HepG2 (cell line): Measurements from ENCODE around the gene CPPED1. TPM values are rescaled to one million over a fixed set of nuclear protein-coding genes. Genes with fewer than 3 reads are reported as not detected.
A peak's percentile ranks its signal among the peaks of the same experiment; 100 is the strongest.

ENCODE experiments used
- CEBPB ChIP-seq: IDR thresholded peaks from 2 replicates; pipeline ENCODE4 v1.6.1; 2011; ENCODE audit warnings: low read depth, low read length, improper control_type of control experiment, borderline replicate concordance
- E2F5 ChIP-seq: sonication (generic); formaldehyde crosslinking; conservative IDR thresholded peaks from 2 replicates; pipeline ENCODE4 v1.4.0; 2020; ENCODE audit warnings: missing genetic modification reagents
- HMG20B ChIP-seq: conservative IDR thresholded peaks from 2 replicates; pipeline ENCODE4 v1.6.1; 2016; ENCODE audit warnings: missing genetic modification reagents, missing compliant biosample characterization
- HNF4A ChIP-seq: sonication (generic); formaldehyde crosslinking; IDR thresholded peaks from 2 replicates; pipeline ENCODE4 v1.4.0; 2020; ENCODE audit warnings: missing genetic modification reagents
- HOXA9 ChIP-seq: sonication (generic); formaldehyde crosslinking; IDR thresholded peaks from 2 replicates; pipeline ENCODE4 v1.8.1; 2022; ENCODE audit warnings: missing genetic modification reagents, mild to moderate bottlenecking, moderate library complexity, borderline replicate concordance
- IRF9 ChIP-seq: sonication (generic); formaldehyde crosslinking; IDR thresholded peaks from 2 replicates; pipeline ENCODE4 v1.8.0; 2022; ENCODE audit warnings: missing genetic modification reagents, mild to moderate bottlenecking, borderline replicate concordance
- KDM5B ChIP-seq: sonication (generic); formaldehyde crosslinking; IDR thresholded peaks from 2 replicates; pipeline ENCODE4 v1.4.0; 2020; ENCODE audit warnings: missing genetic modification reagents, mild to moderate bottlenecking, borderline replicate concordance
- NR2C2 ChIP-seq: sonication (generic); formaldehyde crosslinking; IDR thresholded peaks from 2 replicates; pipeline ENCODE4 v1.4.0; 2020; ENCODE audit warnings: missing genetic modification reagents, mild to moderate bottlenecking, moderate library complexity, borderline replicate concordance
- PBX2 ChIP-seq: IDR thresholded peaks from 2 replicates; pipeline ENCODE4 v1.6.1; 2016; ENCODE audit warnings: control low read depth
- PRPF4 ChIP-seq: fragments of 200-400 bp; formaldehyde crosslinking; IDR thresholded peaks from 2 replicates; pipeline ENCODE4 v1.6.1; 2016; ENCODE audit warnings: low read length, low read depth; ENCODE audit not compliant: poor library complexity, severe bottlenecking
- RBM39 ChIP-seq: fragments of 200-400 bp; formaldehyde crosslinking; IDR thresholded peaks from one replicate; pipeline ENCODE4 v1.6.1; 2018; ENCODE audit warnings: antibody characterized with exemption, mild to moderate bottlenecking, low read depth, low read length; ENCODE audit not compliant: poor library complexity, severe bottlenecking
- REXO4 ChIP-seq: sonication (generic); formaldehyde crosslinking; IDR thresholded peaks from 2 replicates; pipeline ENCODE4 v1.8.0; 2022; ENCODE audit warnings: missing genetic modification reagents, mild to moderate bottlenecking, borderline replicate concordance
- ZBTB38 ChIP-seq: sonication (generic); formaldehyde crosslinking; IDR thresholded peaks from 2 replicates; pipeline ENCODE4 v1.5.1; 2020; ENCODE audit warnings: mild to moderate bottlenecking, missing genetic modification reagents
- ZC3H13 ChIP-seq: sonication (generic); formaldehyde crosslinking; IDR thresholded peaks from 2 replicates; pipeline ENCODE4 v1.8.1; 2023; ENCODE audit warnings: mild to moderate bottlenecking, missing genetic modification reagents, moderate library complexity
- ZFY ChIP-seq: sonication (generic); formaldehyde crosslinking; IDR thresholded peaks from 2 replicates; pipeline ENCODE4 v1.4.0; 2020; ENCODE audit warnings: missing genetic modification reagents
- ZNF12 ChIP-seq: sonication (generic); formaldehyde crosslinking; IDR thresholded peaks from 2 replicates; pipeline ENCODE4 v1.5.0; 2020; ENCODE audit warnings: missing genetic modification reagents
- ZNF264 ChIP-seq: sonication (generic); formaldehyde crosslinking; IDR thresholded peaks from 2 replicates; pipeline ENCODE4 v1.4.0; 2020; ENCODE audit warnings: missing genetic modification reagents
- ZNF367 ChIP-seq: sonication (generic); formaldehyde crosslinking; IDR thresholded peaks from 2 replicates; pipeline ENCODE4 v1.4.0; 2020; ENCODE audit warnings: missing genetic modification reagents, borderline replicate concordance
- ZNF431 ChIP-seq: sonication (generic); formaldehyde crosslinking; IDR thresholded peaks from 2 replicates; pipeline ENCODE4 v1.9.0; 2022; ENCODE audit warnings: missing genetic modification reagents, low read depth, mild to moderate bottlenecking, borderline replicate concordance
- ZNF737 ChIP-seq: sonication (generic); formaldehyde crosslinking; IDR thresholded peaks from 2 replicates; pipeline ENCODE4 v1.5.0; 2020; ENCODE audit warnings: missing genetic modification reagents, mild to moderate bottlenecking, borderline replicate concordance
- ZNF773 ChIP-seq: sonication (generic); formaldehyde crosslinking; IDR thresholded peaks from 2 replicates; pipeline ENCODE4 v1.4.0; 2020; ENCODE audit warnings: missing genetic modification reagents, borderline replicate concordance
- ZNF775 ChIP-seq: sonication (generic); formaldehyde crosslinking; IDR thresholded peaks from 2 replicates; pipeline ENCODE4 v1.4.0; 2020; ENCODE audit warnings: missing genetic modification reagents, mild to moderate bottlenecking, moderate library complexity, borderline replicate concordance
- ZNF800 ChIP-seq: sonication (generic); formaldehyde crosslinking; IDR thresholded peaks from 2 replicates; pipeline ENCODE4 v1.4.0; 2020; ENCODE audit warnings: missing genetic modification reagents
- ZNF883 ChIP-seq: sonication (generic); formaldehyde crosslinking; IDR thresholded peaks from 2 replicates; pipeline ENCODE4 v1.5.1; 2020; ENCODE audit warnings: mild to moderate bottlenecking, missing genetic modification reagents; ENCODE audit errors: not compliant biosample characterization
- polyA plus RNA-seq, 8 experiments: library from polyadenylated mRNA; depleted of rRNA in 3 of 8; stranded (reverse) in 7 of 8; unstranded in 1 of 8; fragments of >200 nt; fragmentation: Illumina TruSeq in 4 of 8; extraction: Trizol in 4 of 8; gene quantifications; 2 replicates each; pipeline versions ENCODE4 v1.2.1 to v1.2.3, GENCODE V29; 2011 to 2016; ENCODE audit warnings: low read depth in 4 of 8, missing spikeins in 1 of 8, mixed read lengths in 1 of 8; ENCODE audit not compliant: insufficient read depth in 1 of 8
- total RNA-seq, 5 experiments: library from RNA; depleted of rRNA; stranded (reverse); fragments of >200 nt; fragmentation: Illumina TruSeq; extraction: Trizol; gene quantifications; 2 replicates each; pipeline ENCODE4 v1.2.3, GENCODE V29; 2016; ENCODE audit warnings: low read depth in 1 of 5

The CPPED1 gene
- total and polyA plus RNA-seq, 2 of the 13 experiments (the other 11 are each of a cell fraction or from before 2014, with no cell fraction given): 66.6 to 71.3 TPM

- TF ChIP-seq HMG20B (0 out of 2 replicates have a peak, but pooled peaks have one; percentile 8), ZNF264 (CRISPR knock-in tag) (no peak), ZNF737 (CRISPR knock-in tag) (0 out of 2 replicates have a peak, but pooled peaks have one; percentile 19), PRPF4 (no peak), REXO4 (no peak), E2F5 (no peak), ZNF12 (CRISPR knock-in tag) (peak; percentile 100), ZBTB38 (CRISPR knock-in tag) (no peak), CEBPB (no peak), ZNF431 (0 out of 2 replicates have a peak, but pooled peaks have one; percentile 43), NR2C2 (CRISPR knock-in tag) (peak; percentile 2; the same call in 1 of the 2 replicates), ZC3H13 (CRISPR knock-in tag) (peak; percentile 17; the same call in 1 of the 2 replicates), ZFY (CRISPR knock-in tag) (0 out of 2 replicates have a peak, but pooled peaks have one; percentile 14), ZNF773 (no peak), HNF4A (CRISPR knock-in tag) (no peak), PBX2 (CRISPR knock-in tag) (no peak), HOXA9 (0 out of 2 replicates have a peak, but pooled peaks have one; percentile 27), KDM5B (CRISPR knock-in tag) (peak; percentile 6; the same call in 1 of the 2 replicates), ZNF883 (CRISPR knock-in tag) (peak; percentile 54), RBM39 (no peak), ZNF800 (CRISPR knock-in tag) (no peak), ZNF775 (CRISPR knock-in tag) (no peak), IRF9 (CRISPR knock-in tag) (0 out of 2 replicates have a peak, but pooled peaks have one; percentile 37), ZNF367 (CRISPR knock-in tag) (no peak)
Observed at GRCh38 chr16:12643034-12643455, 160.6 kb downstream of the CPPED1 start (continued).
